ENCODE data around the gene NRTN. TPM values are rescaled to one million over a fixed set of nuclear protein-coding genes. Genes with fewer than 3 reads are reported as not detected.
"Not testable (repeated sequence)": the region's sequence is repeated elsewhere in the genome, so short reads cannot be mapped to it uniquely, and the experiment has no call there.

The NRTN gene
- polyA plus RNA-seq, 1 experiment: 0.22 TPM

DNA sequence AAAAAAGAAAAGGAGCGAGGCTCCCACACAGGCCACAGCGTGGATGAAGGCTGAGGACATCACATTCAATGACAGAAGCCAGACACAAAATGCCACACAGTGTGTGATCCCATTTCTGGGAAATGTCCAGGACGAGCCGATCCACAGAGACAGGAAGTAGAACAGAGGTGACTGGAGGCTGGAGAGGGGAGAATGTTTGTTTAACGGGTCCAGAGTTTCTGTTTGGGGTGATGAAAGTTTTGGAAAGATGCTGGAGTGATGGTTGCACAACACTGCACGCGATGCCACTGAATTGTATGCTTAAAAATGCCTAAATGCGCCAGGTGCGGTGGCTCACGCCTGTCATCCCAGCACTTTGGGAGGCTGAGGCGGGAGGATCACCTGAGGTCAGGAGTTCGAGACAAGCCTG, 66.1 kb downstream of the NRTN start:
- H3K4me3 ChIP-seq (ENCODE audit: low read depth, low read length): no peak overlapping the region
- H3K36me3 ChIP-seq (ENCODE audit: control insufficient read depth, insufficient read depth, low read length): no peaks in the 10 kb centered on the region
- H3K27me3 ChIP-seq (ENCODE audit: control insufficient read depth, insufficient read depth, low read length): 0 out of 2 replicates have a peak, but pooled peaks cover 2% of the 10 kb centered on the region
- ChIA-PET CTCF (interaction anchor here (1.6 kb wide), 1 partner anchor 67 kb away, joined by 5 read pairs; no protein-coding TSS in a partner anchor), POLR2A (interaction anchor here (0.6 kb wide), 1 partner anchor 33 kb away, joined by 3 read pairs; no protein-coding TSS in a partner anchor)
- DNase-seq (ENCODE audit: low read depth): no peak
- TF ChIP-seq, protein P1, sequence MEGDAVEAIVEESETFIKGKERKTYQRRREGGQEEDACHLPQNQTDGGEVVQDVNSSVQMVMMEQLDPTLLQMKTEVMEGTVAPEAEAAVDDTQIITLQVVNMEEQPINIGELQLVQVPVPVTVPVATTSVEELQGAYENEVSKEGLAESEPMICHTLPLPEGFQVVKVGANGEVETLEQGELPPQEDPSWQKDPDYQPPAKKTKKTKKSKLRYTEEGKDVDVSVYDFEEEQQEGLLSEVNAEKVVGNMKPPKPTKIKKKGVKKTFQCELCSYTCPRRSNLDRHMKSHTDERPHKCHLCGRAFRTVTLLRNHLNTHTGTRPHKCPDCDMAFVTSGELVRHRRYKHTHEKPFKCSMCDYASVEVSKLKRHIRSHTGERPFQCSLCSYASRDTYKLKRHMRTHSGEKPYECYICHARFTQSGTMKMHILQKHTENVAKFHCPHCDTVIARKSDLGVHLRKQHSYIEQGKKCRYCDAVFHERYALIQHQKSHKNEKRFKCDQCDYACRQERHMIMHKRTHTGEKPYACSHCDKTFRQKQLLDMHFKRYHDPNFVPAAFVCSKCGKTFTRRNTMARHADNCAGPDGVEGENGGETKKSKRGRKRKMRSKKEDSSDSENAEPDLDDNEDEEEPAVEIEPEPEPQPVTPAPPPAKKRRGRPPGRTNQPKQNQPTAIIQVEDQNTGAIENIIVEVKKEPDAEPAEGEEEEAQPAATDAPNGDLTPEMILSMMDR (IDR thresholded peaks at IDR 0.05; ENCODE audit: insufficient read depth, low read depth, low read length): no peak

DNA sequence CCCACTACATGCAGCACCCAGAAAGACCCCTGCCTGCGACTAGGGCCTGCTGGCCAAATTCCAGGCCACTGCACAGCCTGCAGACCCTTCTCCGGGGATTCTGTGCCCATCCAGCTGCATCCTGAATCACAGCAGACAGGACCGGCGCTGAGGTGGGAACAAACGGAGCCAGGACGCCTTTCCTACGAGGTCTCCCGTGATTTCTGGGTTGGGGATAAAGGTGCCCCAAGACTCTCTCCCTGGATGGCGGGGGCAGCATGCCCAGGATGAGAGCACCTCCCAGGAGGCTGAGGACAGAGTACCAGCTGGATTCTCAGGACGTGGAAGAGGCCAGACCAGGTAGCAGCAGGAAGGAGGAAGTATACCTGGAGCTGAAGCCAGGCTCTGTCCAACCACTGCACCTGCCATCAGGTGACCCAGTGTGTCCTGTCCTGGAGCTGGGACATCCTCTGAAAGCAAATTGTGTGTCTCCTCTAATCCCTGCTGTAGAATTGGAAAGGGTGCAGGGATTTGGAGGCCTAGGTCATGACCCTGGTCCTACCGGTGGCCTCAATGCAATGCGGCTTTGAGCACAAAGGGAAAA, 68.8 kb downstream of the NRTN start:
- no peak for DNase-seq (ENCODE audit: low read depth)
- H3K36me3 ChIP-seq (ENCODE audit: control insufficient read depth, insufficient read depth, low read length): no peaks in the 10 kb centered on the region
- TF ChIP-seq, protein P1 (IDR thresholded peaks at IDR 0.05; ENCODE audit: insufficient read depth, low read depth, low read length): no peak
- ChIA-PET POLR2A (no interaction called here), CTCF (no interaction called here)
- no peak overlapping the region for H3K4me3 ChIP-seq (ENCODE audit: low read depth, low read length)
- H3K27me3 ChIP-seq (ENCODE audit: control insufficient read depth, insufficient read depth, low read length): 0 out of 2 replicates have a peak, but pooled peaks cover 2% of the 10 kb centered on the region

DNA sequence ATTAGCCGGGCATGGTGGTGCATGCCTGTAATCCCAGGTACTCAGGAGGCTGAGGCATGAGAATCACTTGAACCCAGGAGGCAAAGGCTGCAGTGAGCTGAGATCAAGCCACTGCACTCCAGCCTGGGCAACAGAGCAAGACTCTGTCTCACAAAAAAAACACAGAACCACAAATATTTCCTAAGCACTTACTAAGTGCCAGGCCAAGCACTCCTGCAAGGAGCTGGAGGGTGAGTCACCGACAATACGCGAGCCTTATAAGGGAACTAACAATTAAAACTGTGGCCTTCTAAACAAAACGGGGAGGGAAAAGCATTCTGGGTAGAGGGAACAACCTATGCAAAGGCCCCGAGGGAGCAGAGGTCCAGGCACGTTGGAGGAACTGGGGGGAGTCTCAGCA, 69.6 kb downstream of the NRTN start:
- POLR2A ChIA-PET: interaction anchor here (0.6 kb wide), 1 partner anchor 29 kb away, joined by 5 read pairs; no protein-coding TSS in a partner anchor
- CTCF ChIA-PET: not testable (repeated sequence)

DNA sequence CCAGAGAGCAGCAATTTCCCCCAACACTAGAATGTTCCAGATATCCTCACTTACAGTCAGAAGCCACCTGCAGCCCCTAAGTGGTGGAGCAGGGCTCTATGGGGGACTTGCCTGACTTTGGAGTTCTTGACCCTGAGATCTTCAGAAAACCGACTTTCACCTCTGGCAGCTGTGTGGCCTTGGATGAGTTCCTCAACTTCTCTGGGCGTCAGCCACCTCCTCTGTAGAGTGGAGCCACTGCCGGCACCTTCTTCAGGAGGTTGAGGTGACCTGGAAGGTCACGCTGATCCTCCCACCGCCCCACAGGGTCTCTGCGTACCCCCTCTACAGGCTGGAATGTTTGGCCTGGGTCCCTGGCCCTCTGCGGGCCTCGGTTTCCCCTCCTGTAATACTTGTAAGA, 72.6 kb downstream of the NRTN start:
- ChIA-PET POLR2A (interaction anchor here (0.6 kb wide), 1 partner anchor 19 kb away, joined by 8 read pairs; no protein-coding TSS in a partner anchor), CTCF (interaction anchor here (1.9 kb wide), 1 partner anchor 73 kb away, joined by 11 read pairs; no protein-coding TSS in a partner anchor)
- TF ChIP-seq, protein P1 (IDR thresholded peaks at IDR 0.05; ENCODE audit: insufficient read depth, low read depth, low read length): no peak
- no peak for DNase-seq (ENCODE audit: low read depth)
- H3K4me3 ChIP-seq (ENCODE audit: low read depth, low read length): no peak overlapping the region
- H3K27me3 ChIP-seq (ENCODE audit: control insufficient read depth, insufficient read depth, low read length): peaks cover 3% of the 10 kb centered on the region
- H3K36me3 ChIP-seq (ENCODE audit: control insufficient read depth, insufficient read depth, low read length): no peaks in the 10 kb centered on the region

More for the DNA sequence above, 69.6 kb downstream of the NRTN start:
- not testable (repeated sequence) for DNase-seq (ENCODE audit: low read depth); H3K27me3 ChIP-seq (ENCODE audit: control insufficient read depth, insufficient read depth, low read length); H3K4me3 ChIP-seq (ENCODE audit: low read depth, low read length); H3K36me3 ChIP-seq (ENCODE audit: control insufficient read depth, insufficient read depth, low read length)

DNA sequence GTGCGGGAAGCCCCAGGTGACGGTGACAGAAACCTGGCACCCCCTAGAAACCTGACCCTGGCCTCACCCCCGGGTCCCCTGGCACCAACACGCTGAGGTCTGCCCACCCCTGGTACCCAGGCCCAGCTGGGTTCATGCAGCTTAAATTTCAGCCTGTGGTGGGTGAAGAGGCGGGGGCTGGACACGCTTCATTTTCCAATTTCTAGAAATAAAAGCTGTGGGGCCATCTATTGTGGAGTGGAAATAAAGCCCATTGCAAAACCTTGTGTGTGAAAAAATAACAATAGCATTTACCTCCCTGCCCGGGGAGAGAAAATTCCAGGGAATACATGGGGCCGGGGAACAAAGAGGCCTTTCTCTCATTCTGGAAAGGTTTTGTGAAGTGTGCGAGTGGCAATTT, 73.0 kb downstream of the NRTN start:
- TF ChIP-seq, protein P1 (IDR thresholded peaks at IDR 0.05; ENCODE audit: insufficient read depth, low read depth, low read length): no peak
- Histone ChIP-seq H3K36me3 (ENCODE audit: control insufficient read depth, insufficient read depth, low read length) (no peaks in the 10 kb centered on the region), H3K4me3 (ENCODE audit: low read depth, low read length) (no peak overlapping the region), H3K27me3 (ENCODE audit: control insufficient read depth, insufficient read depth, low read length) (peaks cover 3% of the 10 kb centered on the region)
- POLR2A ChIA-PET: no interaction called here
- CTCF ChIA-PET: interaction anchor here (1.4 kb wide), 1 partner anchor 13 kb away, joined by 4 read pairs; no protein-coding TSS in a partner anchor
- no peak for DNase-seq (ENCODE audit: low read depth)

Other genes with a start within 250 kb of the NRTN start
- 0.07 and 0.23 TPM in 2 replicates for gene TINCR, start 237.1 kb upstream of the NRTN start, polyA plus RNA-seq (2011; rRNA removed)
- 13.3 and 15.3 TPM in 2 replicates for gene SAFB2, start 182.3 kb upstream of the NRTN start, polyA plus RNA-seq (2011; rRNA removed)
- gene SAFB, start 182.0 kb upstream of the NRTN start, polyA plus RNA-seq (2011; rRNA removed): 20.8 and 22.3 TPM in 2 replicates
- 65.2 and 67.8 TPM in 2 replicates for gene MICOS13, start 124.6 kb upstream of the NRTN start, polyA plus RNA-seq (2011; rRNA removed)
- 5.3 and 5.6 TPM in 2 replicates for gene HSD11B1L, start 124.0 kb upstream of the NRTN start, polyA plus RNA-seq (2011; rRNA removed)
- gene RPL36, start 114.8 kb upstream of the NRTN start, polyA plus RNA-seq (2011; rRNA removed): 824 and 912 TPM in 2 replicates
- 55.4 and 77.4 TPM in 2 replicates for gene LONP1, start 84.9 kb upstream of the NRTN start, polyA plus RNA-seq (2011; rRNA removed)
- not detected in 2 replicates for gene CATSPERD, start 84.4 kb upstream of the NRTN start, polyA plus RNA-seq (2011; rRNA removed)
- 0.28 and 0.53 TPM in 2 replicates for gene PRR22, start 20.3 kb upstream of the NRTN start, polyA plus RNA-seq (2011; rRNA removed)
- gene DUS3L, start 13.9 kb upstream of the NRTN start, polyA plus RNA-seq (2011; rRNA removed): 9.9 and 13.7 TPM in 2 replicates
- not detected in 2 replicates for gene FUT6, start 34.6 kb downstream of the NRTN start, polyA plus RNA-seq (2011; rRNA removed)
- gene FUT3, start 46.4 kb downstream of the NRTN start, polyA plus RNA-seq (2011; rRNA removed): not detected in 2 replicates
- gene FUT5, start 65.5 kb downstream of the NRTN start, polyA plus RNA-seq (2011; rRNA removed): not detected in 2 replicates
- gene NDUFA11, start 98.7 kb downstream of the NRTN start, polyA plus RNA-seq (2011; rRNA removed): 242 and 351 TPM in 2 replicates
- gene VMAC, start 99.8 kb downstream of the NRTN start, polyA plus RNA-seq (2011; rRNA removed): 3.3 and 4.2 TPM in 2 replicates
- gene CAPS, start 109.2 kb downstream of the NRTN start, polyA plus RNA-seq (2011; rRNA removed): 4.3 and 5.6 TPM in 2 replicates
- 54.2 and 68.6 TPM in 2 replicates for gene RANBP3, start 173.1 kb downstream of the NRTN start, polyA plus RNA-seq (2011; rRNA removed)

Measured in BJ (cell line).